Tibial artery (tissue), 4 donors: Measurements from ENCODE around the gene LRFN5.
"Not testable (repeated sequence)": the region's sequence is repeated elsewhere in the genome, so short reads cannot be mapped to it uniquely, and the experiment has no call there.

Experiments
- DNase-seq, 2 donors: peaks; one replicate each; pipeline ENCODE4 v3.0.0-alpha.2; 2019
- H3K27ac ChIP-seq, 2 donors: fragments of 200-600 bp; sonication (generic) in 1 of 2; 1 replicate in 1 of 2; 2 replicates in 1 of 2; pipeline ENCODE4 v1.5.1; 2018 to 2019; ENCODE audit warnings: mild to moderate bottlenecking in 1 of 2
- H3K27me3 ChIP-seq, 2 donors: fragments of 200-600 bp; sonication (generic) in 1 of 2; one replicate each; pipeline versions ENCODE4 v1.5.1 to v1.6.0; 2016 to 2019
- H3K36me3 ChIP-seq, 3 donors: fragments of 200-600 bp; sonication (generic) in 2 of 3; one replicate each; pipeline ENCODE4 v1.5.1; 2016 to 2019; ENCODE audit warnings: mild to moderate bottlenecking in 2 of 3
- H3K4me1 ChIP-seq, 4 donors: fragments of 200-600 bp; sonication (generic) in 2 of 4; 1 replicate in 3 of 4; 2 replicates in 1 of 4; pipeline ENCODE4 v1.5.1; 2016 to 2019
- H3K4me3 ChIP-seq, 2 donors: fragments of 200-600 bp; sonication (generic) in 1 of 2; 1 replicate in 1 of 2; 2 replicates in 1 of 2; pipeline ENCODE4 v1.5.1; 2018 to 2019; ENCODE audit warnings: mild to moderate bottlenecking in 2 of 2
- H3K9me3 ChIP-seq, 3 donors: fragments of 200-600 bp; sonication (generic) in 1 of 3; one replicate each; pipeline ENCODE4 v1.5.1; 2016 to 2019
- CTCF ChIP-seq, 2 experiments: fragments of 200-600 bp in 1 of 2; fragments of 450-650 bp in 1 of 2; IDR thresholded peaks; one replicate each; pipeline ENCODE4 v1.5.1; 2017 to 2019; ENCODE audit warnings: antibody characterized with exemption in 2 of 2, mild to moderate bottlenecking in 1 of 2, moderate library complexity in 1 of 2
- intact Hi-C: fragments of 100-400 bp; cut with DNase I; formaldehyde crosslinking; loops from one replicate; pipeline ENCODE4 v1.15.0; 2023; ENCODE audit warnings: low total_unique reads

LRFN5 gene

GRCh38 chr14:41666301-41666700, 59.6 kb downstream of the LRFN5 start:
- Histone ChIP-seq H3K27ac (no peak overlapping the region), H3K27me3 (no peaks in the 10 kb centered on the region), H3K36me3 (no peaks in the 10 kb centered on the region), H3K4me1 (no peaks in the 10 kb centered on the region), H3K9me3 (no peaks in the 10 kb centered on the region), H3K4me3 (no peak overlapping the region)
- intact Hi-C loops, result no loop called here
- no peak for DNase-seq
- TF ChIP-seq CTCF (IDR thresholded peaks at IDR 0.05), result no peak

- Histone ChIP-seq H3K27ac (no peak overlapping the region), H3K4me3 (no peak overlapping the region), H3K27me3 (no peaks in the 10 kb centered on the region), H3K36me3 (no peaks in the 10 kb centered on the region), H3K9me3 (no peaks in the 10 kb centered on the region), H3K4me1 (no peaks in the 10 kb centered on the region)
- DNase-seq, result no peak
- intact Hi-C loops, result no loop called here
- TF ChIP-seq CTCF (IDR thresholded peaks at IDR 0.05), result no peak
These were observed 61.7 kb downstream of the LRFN5 start for GRCh38 chr14:41668356-41668755.

GRCh38 chr14:41673601-41674000, 66.9 kb downstream of the LRFN5 start:
- DNase-seq, H3K4me1 ChIP-seq, H3K27ac ChIP-seq, H3K36me3 ChIP-seq, H3K4me3 ChIP-seq, H3K9me3 ChIP-seq, intact Hi-C loops, H3K27me3 ChIP-seq: not testable (repeated sequence)

GRCh38 chr14:41674511-41674971, 67.9 kb downstream of the LRFN5 start:
- H3K4me3 ChIP-seq, H3K9me3 ChIP-seq, H3K36me3 ChIP-seq, intact Hi-C loops, H3K27ac ChIP-seq, H3K27me3 ChIP-seq, H3K4me1 ChIP-seq, DNase-seq: not testable (repeated sequence)

GRCh38 chr14:41699486-41699885, 92.8 kb downstream of the LRFN5 start:
- no peak for TF ChIP-seq CTCF (IDR thresholded peaks at IDR 0.05)
- intact Hi-C loops, result no loop called here
- Histone ChIP-seq H3K27me3 (no peaks in the 10 kb centered on the region), H3K36me3 (no peaks in the 10 kb centered on the region), H3K4me3 (no peak overlapping the region), H3K27ac (no peak overlapping the region), H3K9me3 (no peaks in the 10 kb centered on the region), H3K4me1 (no peaks in the 10 kb centered on the region)
- DNase-seq, result no peak

- intact Hi-C loops, result no loop called here
- no peak for DNase-seq
These were observed 111.9 kb downstream of the LRFN5 start for GRCh38 chr14:41718477-41719166.

More at GRCh38 chr14:41718477-41719166, 111.9 kb downstream of the LRFN5 start:
- Histone ChIP-seq H3K27me3 (no peaks in the 10 kb centered on the region), H3K27ac (no peak overlapping the region), H3K36me3 (no peaks in the 10 kb centered on the region), H3K9me3 (no peaks in the 10 kb centered on the region), H3K4me1 (no peaks in the 10 kb centered on the region), H3K4me3 (no peak overlapping the region)
- no peak for TF ChIP-seq CTCF (IDR thresholded peaks at IDR 0.05)
